Esophagus muscularis mucosa (tissue), 4 donors: Measurements from ENCODE around the gene PCGF2. TPM values are rescaled to one million over a fixed set of nuclear protein-coding genes. Genes with fewer than 3 reads are reported as not detected.

Experiments used
- DNase-seq: peaks from one replicate; pipeline ENCODE4 v3.0.0-alpha.2; 2017; ENCODE audit errors: extremely low spot score
- H3K27ac ChIP-seq, 4 donors: fragments of 200-600 bp; sonication (generic); replicated peaks in 1 of 4; 1 replicate in 3 of 4; 2 replicates in 1 of 4; pipeline ENCODE4 v1.5.1; 2016 to 2019; ENCODE audit warnings: mild to moderate bottlenecking in 1 of 4
- H3K27me3 ChIP-seq, 4 donors: fragments of 200-600 bp; sonication (generic); one replicate each; pipeline versions ENCODE4 v1.5.1 to v1.6.0; 2016 to 2019
- H3K36me3 ChIP-seq, 4 donors: fragments of 200-600 bp; sonication (generic); one replicate each; pipeline ENCODE4 v1.5.1; 2016 to 2019
- H3K4me1 ChIP-seq, 4 donors: fragments of 200-600 bp; sonication (generic); one replicate each; pipeline ENCODE4 v1.5.1; 2016 to 2019
- H3K4me3 ChIP-seq, 4 donors: fragments of 200-600 bp; sonication (generic); 1 replicate in 2 of 4; 2 replicates in 2 of 4; pipeline ENCODE4 v1.5.1; 2016 to 2019; ENCODE audit warnings: mild to moderate bottlenecking in 4 of 4, moderate library complexity in 1 of 4
- H3K9me3 ChIP-seq, 4 donors: fragments of 200-600 bp; sonication (generic); 1 replicate in 3 of 4; 2 replicates in 1 of 4; pipeline ENCODE4 v1.5.1; 2016 to 2019
- CTCF ChIP-seq, 3 experiments: fragments of 200-600 bp in 2 of 3; fragments of 450-650 bp in 1 of 3; sonication (generic) in 2 of 3; IDR thresholded peaks; one replicate each; pipeline ENCODE4 v1.5.1; 2017 to 2019; ENCODE audit warnings: antibody characterized with exemption in 3 of 3, mild to moderate bottlenecking in 2 of 3, moderate library complexity in 1 of 3
- EP300 ChIP-seq: sonication (generic); formaldehyde crosslinking; IDR thresholded peaks from one replicate; pipeline ENCODE4 v1.6.1; 2017; ENCODE audit warnings: antibody characterized with exemption
- POLR2A ChIP-seq: fragments of 450-650 bp; IDR thresholded peaks from one replicate; pipeline ENCODE4 v1.6.1; 2017; ENCODE audit warnings: antibody characterized with exemption, moderate library complexity, mild to moderate bottlenecking, low read depth
- POLR2AphosphoS5 ChIP-seq, 2 donors: sonication (generic); formaldehyde crosslinking; IDR thresholded peaks; one replicate each; pipeline ENCODE4 v1.6.1; 2017; ENCODE audit warnings: antibody characterized with exemption in 2 of 2
- WGBS: methylation state at CpG from one replicate; pipeline ENCODE4 v1.1.5; 2018; 5-methylcytosine and 5-hydroxymethylcytosine counted together
- intact Hi-C: fragments of 100-400 bp; cut with DNase I; formaldehyde crosslinking; loops from one replicate; pipeline ENCODE4 v1.15.1; 2023
- total RNA-seq, 4 donors: library from RNA; depleted of rRNA; stranded (reverse); fragments of >200 nt; gene quantifications; one replicate each; pipeline versions ENCODE4 v1.1.0 to v1.2.1, GENCODE V29; 2016

Gene PCGF2
- total RNA-seq, 4 donors from 2014 or later: 10.3 to 15.7 (median 12.4) TPM

- Histone ChIP-seq H3K27ac (no peak overlapping the region), H3K4me3 (no peak overlapping the region), H3K36me3 (peaks cover 44 to 88% (median 80%) of the 10 kb centered on the region in 4 donors), H3K27me3 (no peaks in the 10 kb centered on the region), H3K9me3 (no peaks in the 10 kb centered on the region), H3K4me1 (peaks cover 19 to 35% (median 25%) of the 10 kb centered on the region in 4 donors)
- TF ChIP-seq EP300 (no peak), POLR2AphosphoS5 (IDR thresholded peaks at IDR 0.05) (no peak), POLR2A (no peak), CTCF (IDR thresholded peaks at IDR 0.05) (no peak)
- DNase-seq: no peak
- intact Hi-C loops: no loop called here
- WGBS: 86% methylated on average over 5 of the region's 5 CpGs
These were observed 37.2 kb downstream of the PCGF2 start for GRCh38 chr17:38710985-38711384.

- peaks cover 40 to 84% (median 76%) of the 10 kb centered on the region in 4 donors for H3K36me3 ChIP-seq
- TF ChIP-seq POLR2AphosphoS5 (IDR thresholded peaks at IDR 0.05): no peak
- no peak for TF ChIP-seq CTCF (IDR thresholded peaks at IDR 0.05)
- TF ChIP-seq POLR2A: no peak
- TF ChIP-seq EP300: no peak
- DNase-seq: no peak
- no peak overlapping the region for H3K27ac ChIP-seq
- H3K9me3 ChIP-seq: no peaks in the 10 kb centered on the region
- H3K4me1 ChIP-seq: peaks cover 19 to 35% (median 26%) of the 10 kb centered on the region in 4 donors
- H3K4me3 ChIP-seq: no peak overlapping the region
- intact Hi-C loops: no loop called here
- 86% methylated on average over 3 of the region's 3 CpGs for WGBS
- H3K27me3 ChIP-seq: no peaks in the 10 kb centered on the region
These were observed 37.6 kb downstream of the PCGF2 start for GRCh38 chr17:38710604-38710962.

GRCh38 chr17:38709864-38710603, 38.1 kb downstream of the PCGF2 start:
- H3K27me3 ChIP-seq: no peaks in the 10 kb centered on the region
- H3K27ac ChIP-seq: no peak overlapping the region
- H3K9me3 ChIP-seq: no peaks in the 10 kb centered on the region
- intact Hi-C loops: no loop called here
- peaks cover 39 to 79% (median 71%) of the 10 kb centered on the region in 4 donors for H3K36me3 ChIP-seq
- no peak for DNase-seq
- H3K4me3 ChIP-seq: no peak overlapping the region
- H3K4me1 ChIP-seq: peaks cover 19 to 35% (median 26%) of the 10 kb centered on the region in 4 donors
- 79% methylated on average over 13 of the region's 13 CpGs for WGBS
- no peak for TF ChIP-seq EP300
- TF ChIP-seq POLR2AphosphoS5 (IDR thresholded peaks at IDR 0.05): no peak
- TF ChIP-seq POLR2A: no peak
- no peak for TF ChIP-seq CTCF (IDR thresholded peaks at IDR 0.05)

GRCh38 chr17:38709104-38709820, 38.9 kb downstream of the PCGF2 start:
- Histone ChIP-seq H3K27ac (no peak overlapping the region), H3K36me3 (peaks cover 33 to 71% (median 64%) of the 10 kb centered on the region in 4 donors), H3K4me3 (no peak overlapping the region), H3K27me3 (no peaks in the 10 kb centered on the region), H3K4me1 (peaks cover 23 to 36% (median 27%) of the 10 kb centered on the region in 4 donors), H3K9me3 (no peaks in the 10 kb centered on the region)
- WGBS: 86% methylated on average over 18 of the region's 18 CpGs
- intact Hi-C loops: no loop called here
- no peak for TF ChIP-seq POLR2AphosphoS5 (IDR thresholded peaks at IDR 0.05)
- no peak for TF ChIP-seq EP300
- no peak for TF ChIP-seq CTCF (IDR thresholded peaks at IDR 0.05)
- TF ChIP-seq POLR2A: no peak
- DNase-seq: no peak
